Karpas-422 (cell line): Measurements from ENCODE around the gene TNKS1BP1. TPM values are rescaled to one million over a fixed set of nuclear protein-coding genes. Genes with fewer than 3 reads are reported as not detected.

ENCODE experiments used
- DNase-seq: peaks from one replicate; pipeline ENCODE4 v3.0.0-alpha.2; 2015
- H2AFZ ChIP-seq: fragments of 200-600 bp; sonication (generic); 2 replicates; pipeline ENCODE4 v1.6.1; 2014; ENCODE audit warnings: antibody characterized with exemption, low read length, mixed read lengths
- H3K27ac ChIP-seq: fragments of 200-600 bp; sonication (generic); 2 replicates; pipeline ENCODE4 v1.5.1; 2014; ENCODE audit warnings: mild to moderate bottlenecking, low read length, moderate library complexity
- H3K27me3 ChIP-seq: fragments of 200-600 bp; sonication (generic); 2 replicates; pipeline ENCODE4 v1.6.1; 2014; ENCODE audit warnings: low read length, mixed read lengths
- H3K36me3 ChIP-seq: fragments of 200-600 bp; sonication (generic); 2 replicates; pipeline ENCODE4 v1.6.1; 2014; ENCODE audit warnings: low read length, mixed read lengths; ENCODE audit not compliant: insufficient read depth
- H3K4me1 ChIP-seq: fragments of 200-600 bp; sonication (generic); 2 replicates; pipeline ENCODE4 v1.6.1; 2014; ENCODE audit warnings: mild to moderate bottlenecking, low read length, mixed read lengths
- H3K4me2 ChIP-seq: fragments of 200-600 bp; sonication (generic); 2 replicates; pipeline ENCODE4 v1.6.1; 2014; ENCODE audit warnings: low read length, low read depth, mild to moderate bottlenecking; ENCODE audit not compliant: poor library complexity, severe bottlenecking
- H3K4me3 ChIP-seq: fragments of 200-600 bp; sonication (generic); 2 replicates; pipeline ENCODE4 v1.5.1; 2014; ENCODE audit warnings: mild to moderate bottlenecking, antibody characterized with exemption, low read length, mixed read lengths
- H3K79me2 ChIP-seq: fragments of 200-600 bp; sonication (generic); 2 replicates; pipeline ENCODE4 v1.6.1; 2014; ENCODE audit warnings: mild to moderate bottlenecking, low read length, mixed read lengths
- H3K9ac ChIP-seq: fragments of 200-600 bp; sonication (generic); 2 replicates; pipeline ENCODE4 v1.6.0; 2014; ENCODE audit warnings: low read length
- H3K9me2 ChIP-seq: fragments of 200-600 bp; sonication (generic), shearing (Covaris generic); replicated peaks from 2 replicates; pipeline ENCODE4 v1.6.0; 2014; ENCODE audit warnings: mild to moderate bottlenecking, low read length, moderate library complexity; ENCODE audit not compliant: insufficient read depth
- H3K9me3 ChIP-seq: fragments of 300-700, 200-600 bp; sonication (generic); 2 replicates; pipeline ENCODE4 v1.6.1; 2014; ENCODE audit warnings: low read length, mixed read lengths
- H4K20me1 ChIP-seq: fragments of 200-600 bp; sonication (generic); 2 replicates; pipeline ENCODE4 v1.6.1; 2014; ENCODE audit warnings: mild to moderate bottlenecking, antibody characterized with exemption, low read length, low read depth; ENCODE audit not compliant: insufficient read depth
- total RNA-seq: library from RNA; depleted of rRNA; stranded (reverse); fragments of >200 nt; shearing (Covaris generic); gene quantifications from 2 replicates; pipeline ENCODE4 v1.2.3, GENCODE V29; 2014; ENCODE audit warnings: low replicate concordance

The TNKS1BP1 gene
- total RNA-seq, 1 experiment from 2014 or later = 11.6 TPM

- Histone ChIP-seq H3K27me3 (no peaks in the 10 kb centered on the region), H4K20me1 (no peaks in the 10 kb centered on the region), H3K4me1 (peaks cover 9% of the 10 kb centered on the region), H3K9ac (no peak overlapping the region), H3K4me2 (peak overlapping the region; percentile 7), H3K4me3 (no peak overlapping the region), H3K36me3 (no peaks in the 10 kb centered on the region), H3K79me2 (no peaks in the 10 kb centered on the region), H3K9me2 (no peaks in the 10 kb centered on the region), H3K9me3 (peaks cover 5% of the 10 kb centered on the region; the same call in 1 of the 2 replicates), H2AFZ (no peak overlapping the region), H3K27ac (no peak overlapping the region)
- peak; percentile 75 for DNase-seq
Observed at GRCh38 chr11:57277845-57278720, 46.7 kb downstream of the TNKS1BP1 start.

GRCh38 chr11:57276971-57277675 is 47.6 kb downstream of the TNKS1BP1 start:
- H2AFZ ChIP-seq = peak overlapping the region; percentile 8; the same call in 1 of the 2 replicates
- H4K20me1 ChIP-seq = no peaks in the 10 kb centered on the region
- no peaks in the 10 kb centered on the region for H3K79me2 ChIP-seq
- H3K4me1 ChIP-seq = peaks cover 9% of the 10 kb centered on the region
- H3K9ac ChIP-seq = no peak overlapping the region
- H3K27me3 ChIP-seq = no peaks in the 10 kb centered on the region
- DNase-seq = no peak
- no peak overlapping the region for H3K27ac ChIP-seq
- peaks cover 5% of the 10 kb centered on the region; the same call in 1 of the 2 replicates for H3K9me3 ChIP-seq
- no peaks in the 10 kb centered on the region for H3K9me2 ChIP-seq
- H3K36me3 ChIP-seq = no peaks in the 10 kb centered on the region
- H3K4me2 ChIP-seq = peak overlapping the region; percentile 7
- no peak overlapping the region for H3K4me3 ChIP-seq

GRCh38 chr11:57276169-57276970 is 48.4 kb downstream of the TNKS1BP1 start:
- Histone ChIP-seq H3K36me3 (no peaks in the 10 kb centered on the region), H3K4me3 (no peak overlapping the region), H3K9ac (no peak overlapping the region), H3K27ac (no peak overlapping the region), H3K79me2 (no peaks in the 10 kb centered on the region), H4K20me1 (no peaks in the 10 kb centered on the region), H2AFZ (no peak overlapping the region), H3K4me1 (peaks cover 9% of the 10 kb centered on the region), H3K27me3 (no peaks in the 10 kb centered on the region), H3K4me2 (no peak overlapping the region), H3K9me3 (peaks cover 5% of the 10 kb centered on the region; the same call in 1 of the 2 replicates), H3K9me2 (no peaks in the 10 kb centered on the region)
- DNase-seq = no peak

GRCh38 chr11:57275582-57275981 is 49.2 kb downstream of the TNKS1BP1 start:
- Histone ChIP-seq H2AFZ (no peak overlapping the region), H3K9me3 (peaks cover 5% of the 10 kb centered on the region; the same call in 1 of the 2 replicates), H3K27me3 (no peaks in the 10 kb centered on the region), H3K9me2 (no peaks in the 10 kb centered on the region), H3K9ac (no peak overlapping the region), H3K4me2 (no peak overlapping the region), H3K4me1 (peaks cover 9% of the 10 kb centered on the region), H3K79me2 (no peaks in the 10 kb centered on the region), H3K27ac (no peak overlapping the region), H3K36me3 (no peaks in the 10 kb centered on the region), H4K20me1 (no peaks in the 10 kb centered on the region), H3K4me3 (no peak overlapping the region)
- no peak for DNase-seq

GRCh38 chr11:57274904-57275498 is 49.8 kb downstream of the TNKS1BP1 start:
- no peak overlapping the region for H3K9ac ChIP-seq
- no peak overlapping the region for H2AFZ ChIP-seq
- H3K9me3 ChIP-seq = peaks cover 5% of the 10 kb centered on the region; the same call in 1 of the 2 replicates
- H3K27me3 ChIP-seq = no peaks in the 10 kb centered on the region
- H3K27ac ChIP-seq = no peak overlapping the region
- H4K20me1 ChIP-seq = no peaks in the 10 kb centered on the region
- DNase-seq = no peak
- no peaks in the 10 kb centered on the region for H3K9me2 ChIP-seq
- H3K4me1 ChIP-seq = peaks cover 9% of the 10 kb centered on the region
- H3K4me3 ChIP-seq = no peak overlapping the region
- H3K4me2 ChIP-seq = no peak overlapping the region
- H3K36me3 ChIP-seq = no peaks in the 10 kb centered on the region
- no peaks in the 10 kb centered on the region for H3K79me2 ChIP-seq

- no peak overlapping the region for H3K27ac ChIP-seq
- no peak overlapping the region for H3K9ac ChIP-seq
- H3K4me1 ChIP-seq = peaks cover 9% of the 10 kb centered on the region
- no peak overlapping the region for H3K4me3 ChIP-seq
- no peak for DNase-seq
- no peaks in the 10 kb centered on the region for H3K36me3 ChIP-seq
- H2AFZ ChIP-seq = no peak overlapping the region
- no peak overlapping the region for H3K4me2 ChIP-seq
- no peaks in the 10 kb centered on the region for H4K20me1 ChIP-seq
- H3K27me3 ChIP-seq = no peaks in the 10 kb centered on the region
- no peaks in the 10 kb centered on the region for H3K79me2 ChIP-seq
- no peaks in the 10 kb centered on the region for H3K9me2 ChIP-seq
- peaks cover 5% of the 10 kb centered on the region; the same call in 1 of the 2 replicates for H3K9me3 ChIP-seq
Observed at GRCh38 chr11:57273448-57274058, 51.2 kb downstream of the TNKS1BP1 start.

- peaks cover 5% of the 10 kb centered on the region; the same call in 1 of the 2 replicates for H3K9me3 ChIP-seq
- DNase-seq = no peak
- no peak overlapping the region for H3K27ac ChIP-seq
- H3K27me3 ChIP-seq = peaks cover 3% of the 10 kb centered on the region; the same call in 1 of the 2 replicates
- no peak overlapping the region for H2AFZ ChIP-seq
- no peaks in the 10 kb centered on the region for H3K9me2 ChIP-seq
- H3K4me3 ChIP-seq = no peak overlapping the region
- H3K4me1 ChIP-seq = no peaks in the 10 kb centered on the region
- no peak overlapping the region for H3K9ac ChIP-seq
- no peak overlapping the region for H3K4me2 ChIP-seq
- no peaks in the 10 kb centered on the region for H3K36me3 ChIP-seq
- H3K79me2 ChIP-seq = no peaks in the 10 kb centered on the region
- no peaks in the 10 kb centered on the region for H4K20me1 ChIP-seq
Observed at GRCh38 chr11:57269571-57270021, 55.2 kb downstream of the TNKS1BP1 start.
